ENCODE measurements around the gene LAMA3. TPM values are rescaled to one million over a fixed set of nuclear protein-coding genes. Genes with fewer than 3 reads are reported as not detected.
A peak's percentile ranks its signal among the peaks of the same experiment; 100 is the strongest.

LAMA3 gene
- total RNA-seq, 3 donors from 2014 or later (not counting 1 experiment from before 2014, with no cell fraction given), result not detected

GRCh38 chr18:23963443-23964165 is 274.4 kb downstream of the LAMA3 start:
- peaks cover 42 to 46% of the 10 kb centered on the region in 2 donors for H3K4me1 Mint-ChIP-seq
- no peaks in the 10 kb centered on the region for H3K9me3 Mint-ChIP-seq
- DNase-seq, result peak in 1 of 2 donors; percentile 32
- H3K4me3 Mint-ChIP-seq, result no peak overlapping the region
- ATAC-seq, result no peak
- Histone ChIP-seq H3K4me1 (ENCODE audit: control insufficient read depth, insufficient read depth, low read length) (peaks cover 28% of the 10 kb centered on the region), H3K27me3 (ENCODE audit: control insufficient read depth, insufficient read depth, low read length) (no peaks in the 10 kb centered on the region), H3K9me3 (ENCODE audit: control insufficient read depth, insufficient read depth, low read length) (no peaks in the 10 kb centered on the region), H3K27ac (ENCODE audit: low read length) (no peak overlapping the region), H3K4me3 (ENCODE audit: low read length) (no peak overlapping the region), H3K36me3 (ENCODE audit: control insufficient read depth, insufficient read depth, low read length) (no peaks in the 10 kb centered on the region)
- intact Hi-C loops (cut with micrococcal nuclease), result loop anchor here (1.0 kb wide), 1 partner anchor 156 kb away; no protein-coding TSS in a partner anchor
- WGBS (ENCODE audit: insufficient coverage), result 86% methylated on average over 1 of the region's 3 CpGs
- H3K27ac Mint-ChIP-seq, result no peak overlapping the region
- no peak for TF ChIP-seq CTCF (IDR thresholded peaks at IDR 0.05)
- no peaks in the 10 kb centered on the region for H3K36me3 Mint-ChIP-seq
- H3K27me3 Mint-ChIP-seq (ENCODE audit: low read depth in 2 of 2), result peaks cover 0 to 4% of the 10 kb centered on the region in 2 donors

GRCh38 chr18:23964282-23965238 is 275.3 kb downstream of the LAMA3 start:
- no peaks in the 10 kb centered on the region for H3K36me3 Mint-ChIP-seq
- no peaks in the 10 kb centered on the region for H3K36me3 ChIP-seq (ENCODE audit: control insufficient read depth, insufficient read depth, low read length)
- no peaks in the 10 kb centered on the region for H3K9me3 ChIP-seq (ENCODE audit: control insufficient read depth, insufficient read depth, low read length)
- TF ChIP-seq CTCF (IDR thresholded peaks at IDR 0.05), result no peak
- intact Hi-C loops (cut with micrococcal nuclease), result loop anchor here (5.0 kb wide), 1 partner anchor 48 kb away; the partner anchor contains the start of gene TTC39C
- peaks cover 51 to 55% of the 10 kb centered on the region in 2 donors for H3K4me1 Mint-ChIP-seq
- no peak overlapping the region for H3K27ac ChIP-seq (ENCODE audit: low read length)
- no peaks in the 10 kb centered on the region for H3K27me3 ChIP-seq (ENCODE audit: control insufficient read depth, insufficient read depth, low read length)
- no peak overlapping the region for H3K4me3 ChIP-seq (ENCODE audit: low read length)
- no peak overlapping the region for H3K4me3 Mint-ChIP-seq
- WGBS (ENCODE audit: insufficient coverage), result 92% methylated on average over 11 of the region's 11 CpGs
- no peak for ATAC-seq
- peaks cover 33% of the 10 kb centered on the region for H3K4me1 ChIP-seq (ENCODE audit: control insufficient read depth, insufficient read depth, low read length)
- H3K9me3 Mint-ChIP-seq, result no peaks in the 10 kb centered on the region
- H3K27ac Mint-ChIP-seq, result no peak overlapping the region
- peak in 1 of 2 donors; percentile 78 for DNase-seq
- H3K27me3 Mint-ChIP-seq (ENCODE audit: low read depth in 2 of 2), result peaks cover 0 to 4% of the 10 kb centered on the region in 2 donors

GRCh38 chr18:23966909-23967308 is 277.7 kb downstream of the LAMA3 start:
- H3K27me3 Mint-ChIP-seq (ENCODE audit: low read depth in 2 of 2), result peaks cover 0 to 12% of the 10 kb centered on the region in 2 donors
- ATAC-seq, result no peak
- no peak overlapping the region for H3K27ac ChIP-seq (ENCODE audit: low read length)
- H3K27me3 ChIP-seq (ENCODE audit: control insufficient read depth, insufficient read depth, low read length), result no peaks in the 10 kb centered on the region
- peaks cover 65 to 67% of the 10 kb centered on the region in 2 donors for H3K4me1 Mint-ChIP-seq
- intact Hi-C loops (cut with micrococcal nuclease), result loop anchor here (5.0 kb wide), 1 partner anchor 45 kb away; the partner anchor contains the start of gene TTC39C
- peak overlapping the region; percentile 47 for H3K4me3 Mint-ChIP-seq
- H3K9me3 ChIP-seq (ENCODE audit: control insufficient read depth, insufficient read depth, low read length), result no peaks in the 10 kb centered on the region
- H3K4me3 ChIP-seq (ENCODE audit: low read length), result no peak overlapping the region
- no peaks in the 10 kb centered on the region for H3K9me3 Mint-ChIP-seq
- H3K27ac Mint-ChIP-seq, result peak overlapping the region in 1 of 2 donors; percentile 59
- 83% methylated on average over 4 of the region's 8 CpGs for WGBS (ENCODE audit: insufficient coverage)
- no peaks in the 10 kb centered on the region for H3K36me3 Mint-ChIP-seq
- TF ChIP-seq CTCF (IDR thresholded peaks at IDR 0.05), result no peak
- peaks cover 52% of the 10 kb centered on the region for H3K4me1 ChIP-seq (ENCODE audit: control insufficient read depth, insufficient read depth, low read length)
- DNase-seq, result no peak
- no peaks in the 10 kb centered on the region for H3K36me3 ChIP-seq (ENCODE audit: control insufficient read depth, insufficient read depth, low read length)

All from natural killer cell (primary cell).